IPS-18c (cell line): ENCODE data around the gene LAYN.

Experiments
- H3K4me3 ChIP-seq: 2 replicates; pipeline ENCODE4 v1.7.0; 2013; ENCODE audit warnings: low read depth, mild to moderate bottlenecking, low read length, moderate library complexity; ENCODE audit not compliant: insufficient read depth
- H3K9me3 ChIP-seq: one replicate; pipeline ENCODE4 v1.6.1; 2013; ENCODE audit warnings: mild to moderate bottlenecking, low read length, moderate library complexity; ENCODE audit not compliant: control insufficient read depth, insufficient read depth

The LAYN gene

GRCh38 chr11:111602865-111603610 lies 62.5 kb downstream of the LAYN start:
- peak overlapping the region; percentile 81 for H3K4me3 ChIP-seq
- no peaks in the 10 kb centered on the region for H3K9me3 ChIP-seq

- Histone ChIP-seq H3K4me3 (peak overlapping the region; percentile 81), H3K9me3 (no peaks in the 10 kb centered on the region)
Observed at GRCh38 chr11:111603611-111604130, 63.2 kb downstream of the LAYN start.

GRCh38 chr11:111604392-111605009 lies 64.0 kb downstream of the LAYN start:
- no peaks in the 10 kb centered on the region for H3K9me3 ChIP-seq
- H3K4me3 ChIP-seq = no peak overlapping the region

- H3K9me3 ChIP-seq = no peaks in the 10 kb centered on the region
Observed at GRCh38 chr11:111605681-111606080, 65.2 kb downstream of the LAYN start.

GRCh38 chr11:111606986-111607385 lies 66.5 kb downstream of the LAYN start:
- Histone ChIP-seq H3K9me3 (no peaks in the 10 kb centered on the region), H3K4me3 (no peak overlapping the region)

More at GRCh38 chr11:111605681-111606080, 65.2 kb downstream of the LAYN start:
- no peak overlapping the region for H3K4me3 ChIP-seq

- H3K9me3 ChIP-seq = no peaks in the 10 kb centered on the region
- no peak overlapping the region for H3K4me3 ChIP-seq
Observed at GRCh38 chr11:111607751-111608150, 67.2 kb downstream of the LAYN start.
